Measurements from ENCODE around the gene VEZF1.

Gene VEZF1

GRCh38 chr17:57987581-57988300, at the start of gene VEZF1:
Gene VEZF1 (minus strand): TSS chr17:57988254. CDS start chr17:57988111, 143 bp downstream.
- peak within 1 kb of the TSS; percentile 91 for H3K27ac Mint-ChIP-seq
- peak; percentile 84 for ATAC-seq
- peak within 1 kb of the TSS; percentile 87 for H3K4me3 Mint-ChIP-seq
- H3K36me3 Mint-ChIP-seq: peaks cover 8% of the 10 kb centered on the region
- no peaks in the 10 kb centered on the region for H3K9me3 Mint-ChIP-seq
- no peaks in the 10 kb centered on the region for H3K27me3 Mint-ChIP-seq
- H3K4me1 Mint-ChIP-seq: peaks cover 47% of the 10 kb centered on the region

- H3K27ac Mint-ChIP-seq: no peak overlapping the region
- H3K36me3 Mint-ChIP-seq: no peaks in the 10 kb centered on the region
- no peak overlapping the region for H3K4me3 Mint-ChIP-seq
- no peaks in the 10 kb centered on the region for H3K9me3 Mint-ChIP-seq
- peaks cover 23% of the 10 kb centered on the region for H3K27me3 Mint-ChIP-seq
- H3K4me1 Mint-ChIP-seq: no peaks in the 10 kb centered on the region
- no peak for ATAC-seq
Observed at GRCh38 chr17:58032691-58033415, 44.8 kb upstream of the VEZF1 start.

GRCh38 chr17:58028578-58028977, 40.5 kb upstream of the VEZF1 start:
- peaks cover 46% of the 10 kb centered on the region for H3K27me3 Mint-ChIP-seq
- no peak overlapping the region for H3K27ac Mint-ChIP-seq
- no peaks in the 10 kb centered on the region for H3K4me1 Mint-ChIP-seq
- H3K9me3 Mint-ChIP-seq: no peaks in the 10 kb centered on the region
- no peak overlapping the region for H3K4me3 Mint-ChIP-seq
- no peaks in the 10 kb centered on the region for H3K36me3 Mint-ChIP-seq
- ATAC-seq: no peak

GRCh38 chr17:58020401-58020800, 32.3 kb upstream of the VEZF1 start:
- no peak for ATAC-seq

GRCh38 chr17:58019521-58019920, 31.5 kb upstream of the VEZF1 start:
- Mint-ChIP-seq H3K4me1 (no peaks in the 10 kb centered on the region), H3K36me3 (no peaks in the 10 kb centered on the region), H3K4me3 (no peak overlapping the region), H3K9me3 (no peaks in the 10 kb centered on the region), H3K27me3 (peaks cover 5% of the 10 kb centered on the region), H3K27ac (no peak overlapping the region)
- no peak for ATAC-seq

More at GRCh38 chr17:58020401-58020800, 32.3 kb upstream of the VEZF1 start:
- Mint-ChIP-seq H3K4me3 (no peak overlapping the region), H3K9me3 (no peaks in the 10 kb centered on the region), H3K27ac (no peak overlapping the region), H3K27me3 (peaks cover 11% of the 10 kb centered on the region), H3K4me1 (no peaks in the 10 kb centered on the region), H3K36me3 (no peaks in the 10 kb centered on the region)

- ATAC-seq: no peak
- no peaks in the 10 kb centered on the region for H3K9me3 Mint-ChIP-seq
- no peak overlapping the region for H3K4me3 Mint-ChIP-seq
- no peak overlapping the region for H3K27ac Mint-ChIP-seq
- no peaks in the 10 kb centered on the region for H3K4me1 Mint-ChIP-seq
- H3K36me3 Mint-ChIP-seq: no peaks in the 10 kb centered on the region
- H3K27me3 Mint-ChIP-seq: peaks cover under 1% of the 10 kb centered on the region
Observed at GRCh38 chr17:58019039-58019438, 31.0 kb upstream of the VEZF1 start.

GRCh38 chr17:58010067-58010799, 22.2 kb upstream of the VEZF1 start:
- H3K9me3 Mint-ChIP-seq: no peaks in the 10 kb centered on the region
- no peak for ATAC-seq
- no peaks in the 10 kb centered on the region for H3K27me3 Mint-ChIP-seq
- no peak overlapping the region for H3K27ac Mint-ChIP-seq
- H3K4me1 Mint-ChIP-seq: peaks cover 22% of the 10 kb centered on the region
- peaks cover 24% of the 10 kb centered on the region for H3K36me3 Mint-ChIP-seq
- H3K4me3 Mint-ChIP-seq: no peak overlapping the region

GRCh38 chr17:58007781-58008706, 20.0 kb upstream of the VEZF1 start:
- H3K27me3 Mint-ChIP-seq: no peaks in the 10 kb centered on the region
- H3K9me3 Mint-ChIP-seq: no peaks in the 10 kb centered on the region
- ATAC-seq: peak; percentile 60
- H3K36me3 Mint-ChIP-seq: peaks cover 41% of the 10 kb centered on the region
- peaks cover 39% of the 10 kb centered on the region for H3K4me1 Mint-ChIP-seq
- peak overlapping the region; percentile 98 for H3K4me3 Mint-ChIP-seq
- H3K27ac Mint-ChIP-seq: peak overlapping the region; percentile 99

- peak within 1 kb of the TSS; percentile 99 for H3K27ac Mint-ChIP-seq
- H3K4me3 Mint-ChIP-seq: peak within 1 kb of the TSS; percentile 98
- no peaks in the 10 kb centered on the region for H3K27me3 Mint-ChIP-seq
- H3K36me3 Mint-ChIP-seq: peaks cover 44% of the 10 kb centered on the region
- H3K9me3 Mint-ChIP-seq: no peaks in the 10 kb centered on the region
- peak; percentile 97 for ATAC-seq
- peaks cover 48% of the 10 kb centered on the region for H3K4me1 Mint-ChIP-seq
Observed at GRCh38 chr17:58006924-58007780, 19.1 kb upstream of the VEZF1 start, which contains the start of gene SRSF1. Gene SRSF1 (minus strand): TSS chr17:58007246. CDS start chr17:58007137, 109 bp downstream.

GRCh38 chr17:58006560-58006923, 18.5 kb upstream of the VEZF1 start:
- Mint-ChIP-seq H3K36me3 (peaks cover 47% of the 10 kb centered on the region), H3K27ac (peak overlapping the region; percentile 99), H3K9me3 (no peaks in the 10 kb centered on the region), H3K4me3 (peak overlapping the region; percentile 98), H3K4me1 (peaks cover 51% of the 10 kb centered on the region), H3K27me3 (no peaks in the 10 kb centered on the region)
- ATAC-seq: peak; percentile 44

GRCh38 chr17:58005728-58006559, 17.9 kb upstream of the VEZF1 start:
- Mint-ChIP-seq H3K4me1 (peaks cover 51% of the 10 kb centered on the region), H3K27me3 (no peaks in the 10 kb centered on the region), H3K36me3 (peaks cover 47% of the 10 kb centered on the region), H3K4me3 (peak overlapping the region; percentile 98), H3K9me3 (no peaks in the 10 kb centered on the region), H3K27ac (peak overlapping the region; percentile 99)
- ATAC-seq: peak; percentile 1

- Mint-ChIP-seq H3K4me1 (peaks cover 51% of the 10 kb centered on the region), H3K27ac (peak overlapping the region; percentile 99), H3K4me3 (peak overlapping the region; percentile 98), H3K27me3 (no peaks in the 10 kb centered on the region), H3K36me3 (peaks cover 47% of the 10 kb centered on the region), H3K9me3 (no peaks in the 10 kb centered on the region)
- no peak for ATAC-seq
Observed at GRCh38 chr17:58005031-58005727, 17.1 kb upstream of the VEZF1 start.

GRCh38 chr17:58004060-58004459, 16.0 kb upstream of the VEZF1 start:
- no peak for ATAC-seq
- Mint-ChIP-seq H3K9me3 (no peaks in the 10 kb centered on the region), H3K4me1 (peaks cover 51% of the 10 kb centered on the region), H3K27me3 (no peaks in the 10 kb centered on the region), H3K27ac (no peak overlapping the region), H3K36me3 (peaks cover 47% of the 10 kb centered on the region), H3K4me3 (no peak overlapping the region)
